HFFc6 (cell line): ENCODE measurements around the gene TMEM178B. TPM values are rescaled to one million over a fixed set of nuclear protein-coding genes. Genes with fewer than 3 reads are reported as not detected.

ENCODE experiments used
- DNase-seq: peaks from one replicate; pipeline ENCODE4 v3.0.0-alpha.2; 2018
- H3K27ac Mint-ChIP-seq: 2 replicates; pipeline ENCODE4 v1.8.0; 2020; ENCODE audit warnings: mild to moderate bottlenecking, mixed read lengths
- H3K27me3 Mint-ChIP-seq: 2 replicates; pipeline ENCODE4 v1.8.0; 2021; ENCODE audit warnings: mild to moderate bottlenecking, moderate library complexity, mixed read lengths; ENCODE audit not compliant: insufficient read depth
- H3K36me3 Mint-ChIP-seq: 2 replicates; pipeline ENCODE4 v1.8.0; 2021; ENCODE audit warnings: low read depth, mixed read lengths
- H3K4me1 Mint-ChIP-seq: 2 replicates; pipeline ENCODE4 v1.8.0; 2020; ENCODE audit warnings: low read depth, mixed read lengths
- H3K4me3 Mint-ChIP-seq: 2 replicates; pipeline ENCODE4 v1.8.0; 2020; ENCODE audit warnings: mild to moderate bottlenecking, moderate library complexity, mixed read lengths
- H3K9me3 Mint-ChIP-seq: 2 replicates; pipeline ENCODE4 v1.8.0; 2020; ENCODE audit warnings: mild to moderate bottlenecking, mixed read lengths
- CTCF ChIP-seq: fragments of 200-600 bp; sonication (generic); IDR thresholded peaks from 2 replicates; pipeline ENCODE4 v1.5.0; 2021; ENCODE audit warnings: antibody characterized with exemption, mild to moderate bottlenecking
- total RNA-seq, 6 experiments: library from RNA; stranded (reverse); fragmentation: NEBNext Ultra II Directional; extraction: Animal tissue kit (Norgen Biotek cat#: 25700); gene quantifications; 2 replicates in 1 of 6; 3 replicates in 5 of 6; pipeline ENCODE4 v1.2.3, GENCODE V29; 2021

TMEM178B gene
- total RNA-seq, 6 experiments from 2014 or later: 2.8 to 8.4 (median 6.6) TPM

- DNase-seq: no peak
- no peak overlapping the region for H3K27ac Mint-ChIP-seq
- TF ChIP-seq CTCF: no peak
- H3K4me3 Mint-ChIP-seq: no peak overlapping the region; the same call in 1 of the 2 replicates
- H3K4me1 Mint-ChIP-seq: peaks cover 29% of the 10 kb centered on the region
- no peaks in the 10 kb centered on the region; the same call in 1 of the 2 replicates for H3K9me3 Mint-ChIP-seq
- H3K36me3 Mint-ChIP-seq: no peaks in the 10 kb centered on the region
- peaks cover 2% of the 10 kb centered on the region for H3K27me3 Mint-ChIP-seq
These were observed 127.5 kb downstream of the TMEM178B start for GRCh38 chr7:141201145-141201885.

- Mint-ChIP-seq H3K9me3 (no peaks in the 10 kb centered on the region; the same call in 1 of the 2 replicates), H3K36me3 (no peaks in the 10 kb centered on the region), H3K27ac (no peak overlapping the region), H3K4me3 (no peak overlapping the region), H3K4me1 (peaks cover 29% of the 10 kb centered on the region), H3K27me3 (peaks cover 2% of the 10 kb centered on the region)
- TF ChIP-seq CTCF: no peak
- no peak for DNase-seq
These were observed 128.7 kb downstream of the TMEM178B start for GRCh38 chr7:141202535-141202934.

- Mint-ChIP-seq H3K4me3 (no peak overlapping the region), H3K27me3 (peaks cover 2% of the 10 kb centered on the region), H3K36me3 (no peaks in the 10 kb centered on the region), H3K4me1 (peaks cover 26% of the 10 kb centered on the region), H3K27ac (no peak overlapping the region), H3K9me3 (no peaks in the 10 kb centered on the region; the same call in 1 of the 2 replicates)
- TF ChIP-seq CTCF: no peak
- no peak for DNase-seq
These were observed 129.3 kb downstream of the TMEM178B start for GRCh38 chr7:141203177-141203576.

GRCh38 chr7:141203586-141203985 is 129.7 kb downstream of the TMEM178B start:
- no peak for DNase-seq
- TF ChIP-seq CTCF: no peak
- H3K36me3 Mint-ChIP-seq: no peaks in the 10 kb centered on the region
- H3K4me3 Mint-ChIP-seq: no peak overlapping the region
- H3K27me3 Mint-ChIP-seq: peaks cover 2% of the 10 kb centered on the region
- no peaks in the 10 kb centered on the region; the same call in 1 of the 2 replicates for H3K9me3 Mint-ChIP-seq
- peaks cover 22% of the 10 kb centered on the region for H3K4me1 Mint-ChIP-seq
- no peak overlapping the region for H3K27ac Mint-ChIP-seq

- H3K4me3 Mint-ChIP-seq: no peak overlapping the region
- H3K36me3 Mint-ChIP-seq: no peaks in the 10 kb centered on the region
- H3K9me3 Mint-ChIP-seq: no peaks in the 10 kb centered on the region
- peaks cover 7% of the 10 kb centered on the region; the same call in 1 of the 2 replicates for H3K4me1 Mint-ChIP-seq
- H3K27me3 Mint-ChIP-seq: no peaks in the 10 kb centered on the region; the same call in 1 of the 2 replicates
- no peak overlapping the region for H3K27ac Mint-ChIP-seq
- no peak for TF ChIP-seq CTCF
- DNase-seq: no peak
These were observed 133.8 kb downstream of the TMEM178B start for GRCh38 chr7:141207661-141208060.
